SU-DHL-6 (cell line): ENCODE data around the gene LIX1L.
"Not testable (repeated sequence)": the region's sequence is repeated elsewhere in the genome, so short reads cannot be mapped to it uniquely, and the experiment has no call there.

Source experiments
- EZH2phosphoT487 ChIP-seq: fragments of 200-600 bp; sonication (generic), shearing (Covaris generic); conservative IDR thresholded peaks from 2 replicates; pipeline ENCODE4 v1.6.1; 2018; ENCODE audit warnings: mild to moderate bottlenecking, antibody characterized with exemption, low read length, moderate library complexity, mixed read lengths
- TF ChIP-seq, protein P1 (sequence below): fragments of 200-600 bp; sonication (generic); IDR thresholded peaks from one replicate; pipeline ENCODE4 v1.5.1; 2017; ENCODE audit warnings: antibody characterized with exemption, mild to moderate bottlenecking, low read length, moderate library complexity; ENCODE audit not compliant: insufficient read depth, poor library complexity, severe bottlenecking

DNA sequence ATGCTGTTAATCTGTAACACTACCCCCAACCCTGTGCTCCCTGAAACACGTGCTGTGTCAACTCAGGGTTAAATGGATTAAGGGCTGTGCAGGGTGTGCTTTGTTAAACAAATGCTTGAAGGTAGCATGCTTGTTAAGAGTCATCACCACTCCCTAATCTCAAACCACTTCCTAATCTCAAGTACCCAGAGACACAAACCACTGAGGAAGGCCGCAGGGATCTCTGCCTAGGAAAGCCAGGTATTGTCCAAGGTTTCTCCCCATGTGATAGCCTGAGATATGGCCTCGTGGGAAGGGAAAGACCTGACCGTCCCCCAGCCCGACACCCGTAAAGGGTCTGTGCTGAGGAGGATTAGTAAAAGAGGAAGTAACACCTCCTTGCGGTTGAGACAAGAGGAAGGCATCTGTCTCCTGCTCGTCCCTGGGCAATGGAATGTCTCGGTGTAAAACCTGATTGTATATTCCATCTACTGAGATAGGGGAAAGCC lies 25.3 kb downstream of the LIX1L start:
- not testable (repeated sequence) for TF ChIP-seq EZH2phosphoT487
- TF ChIP-seq, protein P1, sequence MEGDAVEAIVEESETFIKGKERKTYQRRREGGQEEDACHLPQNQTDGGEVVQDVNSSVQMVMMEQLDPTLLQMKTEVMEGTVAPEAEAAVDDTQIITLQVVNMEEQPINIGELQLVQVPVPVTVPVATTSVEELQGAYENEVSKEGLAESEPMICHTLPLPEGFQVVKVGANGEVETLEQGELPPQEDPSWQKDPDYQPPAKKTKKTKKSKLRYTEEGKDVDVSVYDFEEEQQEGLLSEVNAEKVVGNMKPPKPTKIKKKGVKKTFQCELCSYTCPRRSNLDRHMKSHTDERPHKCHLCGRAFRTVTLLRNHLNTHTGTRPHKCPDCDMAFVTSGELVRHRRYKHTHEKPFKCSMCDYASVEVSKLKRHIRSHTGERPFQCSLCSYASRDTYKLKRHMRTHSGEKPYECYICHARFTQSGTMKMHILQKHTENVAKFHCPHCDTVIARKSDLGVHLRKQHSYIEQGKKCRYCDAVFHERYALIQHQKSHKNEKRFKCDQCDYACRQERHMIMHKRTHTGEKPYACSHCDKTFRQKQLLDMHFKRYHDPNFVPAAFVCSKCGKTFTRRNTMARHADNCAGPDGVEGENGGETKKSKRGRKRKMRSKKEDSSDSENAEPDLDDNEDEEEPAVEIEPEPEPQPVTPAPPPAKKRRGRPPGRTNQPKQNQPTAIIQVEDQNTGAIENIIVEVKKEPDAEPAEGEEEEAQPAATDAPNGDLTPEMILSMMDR, result not testable (repeated sequence)
